GM18526 (cell line): ENCODE data around the gene NLRC4.
A peak's percentile ranks its signal among the peaks of the same experiment; 100 is the strongest.

ENCODE experiments used
- POLR2A ChIP-seq: IDR thresholded peaks from 3 replicates; pipeline ENCODE4 v1.6.1; 2011; ENCODE audit not compliant: insufficient read length; ENCODE audit errors: extremely low read depth

NLRC4 gene

GRCh38 chr2:32264422-32265105 lies at the start of gene NLRC4:
Gene NLRC4, minus strand, starts transcription at chr2:32264886. Its CDS starts 8,111 bp downstream, at chr2:32256775.
- no peak for TF ChIP-seq POLR2A

- TF ChIP-seq POLR2A: no peak
Measured at GRCh38 chr2:32310577-32310976, 45.9 kb upstream of the NLRC4 start.

GRCh38 chr2:32291746-32292145 lies 27.1 kb upstream of the NLRC4 start:
- TF ChIP-seq POLR2A: no peak

- no peak for TF ChIP-seq POLR2A
Measured at GRCh38 chr2:32290000-32290339, 25.3 kb upstream of the NLRC4 start.

GRCh38 chr2:32289165-32289999 lies 24.7 kb upstream of the NLRC4 start:
- TF ChIP-seq POLR2A: no peak

- TF ChIP-seq POLR2A: no peak
Measured at GRCh38 chr2:32284321-32284720, 19.6 kb upstream of the NLRC4 start.

GRCh38 chr2:32278478-32278853 lies 13.8 kb upstream of the NLRC4 start:
- TF ChIP-seq POLR2A: no peak

- TF ChIP-seq POLR2A: peak; percentile 52
Measured at GRCh38 chr2:32277674-32278477, 13.2 kb upstream of the NLRC4 start, which contains the start of gene YIPF4. Gene YIPF4, plus strand, starts transcription at chr2:32277904. Its CDS starts 252 bp downstream, at chr2:32278156.

GRCh38 chr2:32277363-32277673 lies 12.6 kb upstream of the NLRC4 start:
- no peak for TF ChIP-seq POLR2A

- TF ChIP-seq POLR2A: no peak
Measured at GRCh38 chr2:32274289-32274688, 9.6 kb upstream of the NLRC4 start.

- TF ChIP-seq POLR2A: no peak
Measured at GRCh38 chr2:32272279-32272678, 7.6 kb upstream of the NLRC4 start.

GRCh38 chr2:32271063-32271462 lies 6.4 kb upstream of the NLRC4 start:
- TF ChIP-seq POLR2A: no peak

GRCh38 chr2:32262105-32262504 lies 2.6 kb downstream of the NLRC4 start:
- TF ChIP-seq POLR2A: no peak

GRCh38 chr2:32260376-32260775 lies 4.3 kb downstream of the NLRC4 start:
- no peak for TF ChIP-seq POLR2A

GRCh38 chr2:32258242-32258641 lies 6.4 kb downstream of the NLRC4 start:
- TF ChIP-seq POLR2A: no peak

GRCh38 chr2:32250290-32250689 lies 14.4 kb downstream of the NLRC4 start:
- TF ChIP-seq POLR2A: no peak
